ENCODE measurements around the gene SMG7.
"Not testable (repeated sequence)": the region's sequence is repeated elsewhere in the genome, so short reads cannot be mapped to it uniquely, and the experiment has no call there.

Gene SMG7

GRCh38 chr1:183472488-183473216, at the start of gene SMG7:
Gene SMG7 (plus strand): TSS chr1:183472499. CDS start chr1:183472621, 122 bp downstream.
- DNase-seq (ENCODE audit: low read depth in 2 of 2) = peak; percentile 21 to 40

GRCh38 chr1:183423541-183423940, 48.8 kb upstream of the SMG7 start:
- DNase-seq (ENCODE audit: low read depth in 2 of 2) = no peak

DNA sequence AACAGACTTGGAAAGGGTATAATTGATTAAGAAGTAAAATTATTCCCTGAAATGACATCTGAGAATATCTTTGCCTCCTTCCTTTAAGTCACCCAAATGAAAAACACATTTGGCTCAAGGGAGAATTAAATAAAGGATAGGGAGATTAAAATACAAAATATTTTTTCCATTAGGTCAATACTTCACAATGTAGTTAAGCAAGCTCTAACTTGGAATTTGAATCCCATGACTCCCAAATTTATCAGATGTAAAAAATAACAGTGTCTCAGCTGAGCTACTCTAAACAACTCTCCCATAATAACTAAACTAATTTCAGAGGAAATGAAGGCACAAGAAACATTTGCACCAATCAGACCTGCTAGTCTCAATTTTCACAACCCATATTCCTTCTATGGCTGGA, 47.6 kb upstream of the SMG7 start:
- no peak for DNase-seq (ENCODE audit: low read depth in 2 of 2)

DNA sequence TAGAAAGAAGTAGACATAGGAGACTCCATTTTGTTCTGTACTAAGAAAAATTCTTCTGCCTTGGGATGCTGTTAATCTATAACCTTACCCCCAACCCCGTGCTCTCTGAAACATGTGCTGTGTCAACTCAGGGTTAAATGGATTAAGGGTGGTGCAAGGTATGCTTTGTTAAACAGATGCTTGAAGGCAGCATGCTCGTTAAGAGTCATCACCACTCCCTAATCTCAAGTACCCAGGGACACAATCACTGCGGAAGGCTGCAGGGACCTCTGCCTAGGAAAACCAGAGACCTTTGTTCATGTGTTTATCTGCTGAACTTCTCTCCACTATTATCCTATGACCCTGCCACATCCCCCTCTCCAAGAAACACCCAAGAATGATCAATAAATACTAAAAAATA, 44.7 kb upstream of the SMG7 start:
- not testable (repeated sequence) for DNase-seq (ENCODE audit: low read depth in 2 of 2)

DNA sequence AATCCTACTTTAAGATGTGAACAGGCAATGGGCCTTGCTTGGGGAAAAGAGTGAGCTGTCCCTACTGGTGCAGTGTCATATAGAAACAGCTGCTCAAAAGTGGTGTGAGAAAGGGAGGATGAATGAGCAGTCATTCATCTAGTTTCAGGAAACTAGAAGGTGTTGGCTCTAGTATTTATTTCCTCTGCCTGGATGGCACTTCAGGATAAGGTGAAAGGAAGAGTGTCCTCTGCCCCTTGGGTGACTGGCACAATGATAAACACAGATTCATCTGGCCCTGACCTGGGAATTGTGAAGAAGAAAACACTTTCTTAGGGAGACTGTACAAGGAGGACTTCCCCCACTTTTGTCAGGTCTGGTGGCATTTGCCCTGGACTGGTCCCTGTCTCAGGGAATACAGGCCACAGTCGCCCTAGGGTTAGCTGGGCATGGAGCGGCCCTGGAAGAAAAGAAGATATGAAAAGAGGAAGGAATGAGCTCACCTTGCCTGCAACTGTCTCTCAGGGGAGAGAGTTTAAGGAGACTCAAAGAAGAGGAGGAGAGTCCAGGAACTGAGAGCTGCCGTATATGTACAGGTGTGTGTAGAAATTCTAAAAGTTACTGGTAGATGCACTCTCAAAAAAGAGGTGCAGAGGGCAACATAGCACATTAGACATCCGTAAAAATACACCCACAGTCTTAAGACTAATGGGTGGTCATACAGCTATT, 40.3 kb upstream of the SMG7 start:
- DNase-seq (ENCODE audit: low read depth in 2 of 2) = no peak

GRCh38 chr1:183432548-183432875, 39.8 kb upstream of the SMG7 start:
- DNase-seq (ENCODE audit: low read depth in 2 of 2) = no peak

GRCh38 chr1:183433703-183434102, 38.6 kb upstream of the SMG7 start:
- no peak for DNase-seq (ENCODE audit: low read depth in 2 of 2)

- DNase-seq (ENCODE audit: low read depth in 2 of 2) = no peak
Measured at GRCh38 chr1:183435497-183435896, 36.8 kb upstream of the SMG7 start.

DNA sequence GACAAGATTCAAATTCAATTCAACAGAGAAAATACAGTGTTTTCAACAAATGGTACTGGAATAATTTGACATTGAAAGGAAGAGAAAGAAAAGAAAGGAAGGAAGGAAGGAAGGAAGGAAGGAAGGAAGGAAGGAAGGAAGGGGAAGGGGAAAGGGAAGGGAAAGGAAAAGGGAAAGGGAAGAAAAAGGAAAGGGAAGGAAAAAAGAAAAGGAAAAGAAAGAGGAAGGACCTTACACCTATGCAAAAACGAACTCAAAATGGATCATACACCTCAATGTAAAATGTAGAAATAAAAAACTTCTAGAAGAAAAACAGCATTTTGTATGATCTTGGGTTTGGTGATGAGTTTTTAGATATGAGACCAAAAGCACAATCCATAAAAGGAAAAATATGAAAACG, 34.2 kb upstream of the SMG7 start:
- no peak for DNase-seq (ENCODE audit: low read depth in 2 of 2)

DNA sequence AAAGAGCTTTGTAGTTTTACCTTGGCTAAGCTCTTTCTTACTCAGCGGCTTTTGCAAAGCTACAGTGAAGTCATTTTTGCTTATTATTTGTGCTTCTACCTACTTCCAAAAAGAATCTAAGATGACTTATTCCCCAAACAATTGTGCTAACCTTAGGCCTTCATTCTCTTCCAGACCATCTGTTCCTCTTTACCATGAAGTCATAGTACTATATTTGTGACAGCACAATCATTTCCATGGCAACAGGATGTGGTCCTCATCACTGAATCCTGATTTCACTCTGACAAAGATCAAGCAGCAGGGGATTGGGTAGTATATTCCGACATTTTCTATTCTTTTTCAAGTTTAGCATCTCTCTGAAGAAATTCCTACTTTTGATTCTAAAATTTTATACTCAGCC, 29.3 kb upstream of the SMG7 start:
- DNase-seq (ENCODE audit: low read depth in 2 of 2) = no peak

- no peak for DNase-seq (ENCODE audit: low read depth in 2 of 2)
Measured at GRCh38 chr1:183443466-183443865, 28.8 kb upstream of the SMG7 start.

DNA sequence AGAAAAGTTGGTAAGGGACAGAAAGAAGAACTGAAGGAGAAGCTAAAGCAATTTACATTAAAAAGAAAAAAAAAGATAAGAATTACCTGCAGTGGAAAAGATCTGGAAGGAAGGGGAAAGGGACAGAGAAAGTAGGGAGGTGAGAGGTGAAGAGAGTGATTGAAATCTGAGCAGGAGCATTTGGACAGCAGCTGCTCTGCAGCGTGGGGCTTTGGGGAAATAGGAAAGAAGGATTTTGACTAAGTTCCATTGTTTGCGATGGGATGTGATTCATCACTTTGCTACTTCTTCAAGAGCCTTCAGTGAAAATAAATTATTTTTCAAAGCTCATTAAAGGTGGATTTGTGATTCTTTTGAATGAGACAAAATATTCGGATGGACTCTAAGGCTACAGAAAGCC, 28.1 kb upstream of the SMG7 start:
- DNase-seq (ENCODE audit: low read depth in 2 of 2) = no peak

GRCh38 chr1:183449223-183449770, 23.0 kb upstream of the SMG7 start:
- no peak for DNase-seq (ENCODE audit: low read depth in 2 of 2)

GRCh38 chr1:183450093-183450492, 22.2 kb upstream of the SMG7 start:
- DNase-seq (ENCODE audit: low read depth in 2 of 2) = no peak

- no peak for DNase-seq (ENCODE audit: low read depth in 2 of 2)
Measured at GRCh38 chr1:183454377-183454776, 17.9 kb upstream of the SMG7 start.

DNA sequence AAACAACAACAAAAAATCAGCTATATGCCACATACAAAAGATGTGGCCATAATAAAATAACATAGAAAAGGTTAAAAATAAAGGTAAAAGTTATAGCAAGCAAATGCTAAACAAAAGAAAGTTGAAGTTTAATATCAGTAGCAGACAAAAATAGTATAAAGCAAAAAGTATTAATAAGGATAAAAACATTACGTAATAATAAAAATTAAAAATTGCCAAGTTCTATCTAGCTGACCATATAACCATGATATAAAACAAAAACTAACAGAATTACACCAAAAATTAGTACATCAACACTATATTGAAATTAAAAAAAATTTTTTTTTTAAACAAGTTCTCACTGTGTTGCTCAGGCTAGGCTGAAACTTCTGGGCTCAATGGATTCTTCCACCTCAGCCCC, 15.5 kb upstream of the SMG7 start:
- no peak for DNase-seq (ENCODE audit: low read depth in 2 of 2)

DNA sequence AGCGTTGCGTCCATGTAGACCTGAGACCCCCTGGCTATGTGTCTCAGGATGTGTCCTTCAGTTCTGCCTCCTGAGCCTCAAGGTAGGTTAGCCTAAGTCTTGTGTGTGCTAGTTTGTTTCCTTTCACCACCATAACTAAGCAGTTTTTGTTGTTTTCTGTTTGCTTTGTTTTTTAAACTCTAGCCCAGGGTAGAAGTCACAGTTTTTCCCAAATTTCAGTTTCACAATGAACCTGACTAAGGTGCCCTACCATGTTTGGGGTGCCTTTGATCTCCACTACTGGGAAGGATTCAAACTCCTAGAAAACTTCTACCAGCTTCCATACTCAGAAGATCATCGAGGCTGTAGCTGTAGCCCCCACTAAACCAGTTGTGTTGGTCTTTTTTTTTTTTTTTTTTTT, 14.8 kb upstream of the SMG7 start:
- DNase-seq (ENCODE audit: low read depth in 2 of 2) = no peak

- DNase-seq (ENCODE audit: low read depth in 2 of 2) = no peak
Measured at GRCh38 chr1:183460596-183460995, 11.7 kb upstream of the SMG7 start.

DNA sequence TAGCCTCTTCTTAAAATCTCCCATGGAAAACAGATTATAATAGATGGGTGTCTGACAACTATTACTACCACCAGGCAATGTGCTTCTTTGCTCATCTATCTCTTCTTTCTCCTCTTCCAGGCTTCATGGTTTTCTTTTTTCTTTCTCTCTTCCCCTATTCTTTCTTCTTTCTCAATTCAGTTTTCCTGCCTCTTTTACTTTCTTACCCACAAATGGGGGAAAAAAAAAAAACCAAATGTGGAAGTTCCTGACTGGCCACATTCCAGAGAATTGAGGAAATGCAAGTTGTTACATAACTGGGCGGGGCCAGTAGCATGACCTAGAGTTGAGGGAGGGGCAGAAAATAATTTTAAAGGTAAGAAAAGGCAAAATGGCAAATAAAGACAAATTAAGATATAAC, 10.9 kb upstream of the SMG7 start:
- no peak for DNase-seq (ENCODE audit: low read depth in 2 of 2)

GRCh38 chr1:183463566-183463965, 8.7 kb upstream of the SMG7 start:
- no peak for DNase-seq (ENCODE audit: low read depth in 2 of 2)

DNA sequence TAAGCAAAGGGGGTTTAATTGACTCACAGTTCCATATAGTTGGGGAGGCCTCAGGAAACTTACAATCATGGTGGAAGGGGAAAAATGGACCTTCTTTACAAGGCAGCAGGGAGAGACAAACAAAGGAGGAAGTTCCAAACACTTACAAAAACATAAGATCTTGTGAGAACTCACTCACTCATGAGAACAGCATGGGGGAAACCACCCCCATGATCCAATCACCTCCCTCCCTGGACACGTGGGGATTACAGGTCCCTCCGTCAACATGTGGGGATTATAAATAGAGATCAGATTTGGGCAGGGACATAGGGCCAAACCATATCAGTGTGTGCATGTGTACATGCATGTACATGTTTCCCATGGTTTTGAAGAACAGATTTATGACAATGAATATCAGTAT, 5.5 kb upstream of the SMG7 start:
- DNase-seq (ENCODE audit: low read depth in 2 of 2) = no peak

GRCh38 chr1:183467687-183468086, 4.6 kb upstream of the SMG7 start:
- DNase-seq (ENCODE audit: low read depth in 2 of 2) = no peak

Measured in activated CD8-positive, alpha-beta memory T cell treated with anti-CD3 and anti-CD28 coated beads for 4 hours (primary cell).